ENCODE measurements around the gene HECTD4. TPM values are rescaled to one million over a fixed set of nuclear protein-coding genes. Genes with fewer than 3 reads are reported as not detected.

Gene HECTD4
- total and polyA plus RNA-seq, 2 experiments from 2014 or later: 25.7 to 36.9 TPM

GRCh38 chr12:112319395-112319794 lies 62.8 kb downstream of the HECTD4 start:
- Histone ChIP-seq H4K20me1 (replicated peaks; ENCODE audit: insufficient read depth) (0 out of 2 replicates have a peak, but pooled peaks cover 6% of the 10 kb centered on the region), H3K4me1 (ENCODE audit: insufficient read depth) (peaks cover 19% of the 10 kb centered on the region), H3K4me2 (no peak overlapping the region), H3F3A (replicated peaks; ENCODE audit: low read depth) (no peaks in the 10 kb centered on the region), H2AFZ (no peak overlapping the region), H3K36me3 (ENCODE audit: insufficient read depth) (peaks cover 1% of the 10 kb centered on the region; the same call in 1 of the 2 replicates), H3K79me2 (replicated peaks; ENCODE audit: insufficient read depth) (no peaks in the 10 kb centered on the region; the same call in 1 of the 2 replicates), H3K27ac (ENCODE audit: low read depth) (no peak overlapping the region), H3K9me2 (ENCODE audit: insufficient read depth) (no peaks in the 10 kb centered on the region), H3K4me3 (no peak overlapping the region), H3K27me3 (ENCODE audit: insufficient read depth) (no peaks in the 10 kb centered on the region)
- Mint-ChIP-seq H3K9me3 (no peaks in the 10 kb centered on the region), H3K36me3 (ENCODE audit: low read depth) (no peaks in the 10 kb centered on the region), H3K4me1 (peaks cover 23% of the 10 kb centered on the region), H3K4me3 (no peak overlapping the region), H3K27me3 (ENCODE audit: insufficient read depth, low read depth, poor library complexity) (peaks cover 2% of the 10 kb centered on the region), H3K27ac (peak overlapping the region; percentile 49; the same call in 1 of the 2 replicates)
- DNase-seq (ENCODE audit: low spot score) (no peak), ATAC-seq (no peak)
- TF ChIP-seq JUNB (IDR thresholded peaks at IDR 0.05; ENCODE audit: unreplicated experiment) (no peak), REST (IDR thresholded peaks at IDR 0.05; ENCODE audit: unreplicated experiment) (no peak), STAT1 (IDR thresholded peaks at IDR 0.05; ENCODE audit: unreplicated experiment) (no peak), NANOG (IDR thresholded peaks at IDR 0.05; ENCODE audit: borderline replicate concordance) (no peak), EZH2 (IDR thresholded peaks at IDR 0.05; ENCODE audit: low read depth, unreplicated experiment) (no peak), CREB1 (CRISPR knock-in tag; IDR thresholded peaks at IDR 0.05; ENCODE audit: low read depth) (no peak)

- DNase-seq (ENCODE audit: low spot score): no peak
- no peak overlapping the region for H3K4me3 ChIP-seq
- H3K27me3 ChIP-seq (ENCODE audit: insufficient read depth): no peaks in the 10 kb centered on the region
- no peaks in the 10 kb centered on the region for H3F3A ChIP-seq (replicated peaks; ENCODE audit: low read depth)
- peaks cover 16% of the 10 kb centered on the region for H3K4me1 Mint-ChIP-seq
- H3K36me3 ChIP-seq (ENCODE audit: insufficient read depth): peaks cover 10% of the 10 kb centered on the region; the same call in 1 of the 2 replicates
- TF ChIP-seq POLR2AphosphoS5 (IDR thresholded peaks at IDR 0.05; ENCODE audit: low read depth) (no peak), ZNF331 (CRISPR knock-in tag; IDR thresholded peaks at IDR 0.05; ENCODE audit: low read depth) (no peak), ZNF114 (CRISPR knock-in tag; IDR thresholded peaks at IDR 0.05) (no peak), STAT1 (IDR thresholded peaks at IDR 0.05; ENCODE audit: unreplicated experiment) (no peak), EZH2 (IDR thresholded peaks at IDR 0.05; ENCODE audit: low read depth, unreplicated experiment) (no peak), CREB1 (CRISPR knock-in tag; IDR thresholded peaks at IDR 0.05; ENCODE audit: low read depth) (no peak), NANOG (IDR thresholded peaks at IDR 0.05; ENCODE audit: borderline replicate concordance) (no peak), EZH2phosphoT487 (IDR thresholded peaks at IDR 0.05; ENCODE audit: unreplicated experiment) (no peak)
- H3K9me3 Mint-ChIP-seq: no peaks in the 10 kb centered on the region
- no peaks in the 10 kb centered on the region; the same call in 1 of the 2 replicates for H3K79me2 ChIP-seq (replicated peaks; ENCODE audit: insufficient read depth)
- peaks cover 12% of the 10 kb centered on the region for H3K4me1 ChIP-seq (ENCODE audit: insufficient read depth)
- no peak for ATAC-seq
- H3K27me3 Mint-ChIP-seq (ENCODE audit: insufficient read depth, low read depth, poor library complexity): peaks cover 2% of the 10 kb centered on the region
- no peak overlapping the region for H3K4me2 ChIP-seq
- no peaks in the 10 kb centered on the region for H3K36me3 Mint-ChIP-seq (ENCODE audit: low read depth)
- no peaks in the 10 kb centered on the region for H3K9me2 ChIP-seq (ENCODE audit: insufficient read depth)
- no peak overlapping the region for H3K27ac ChIP-seq (ENCODE audit: low read depth)
- H2AFZ ChIP-seq: no peak overlapping the region
- no peak overlapping the region for H3K4me3 Mint-ChIP-seq
- no peak overlapping the region for H3K27ac Mint-ChIP-seq
- 0 out of 2 replicates have a peak, but pooled peaks cover 6% of the 10 kb centered on the region for H4K20me1 ChIP-seq (replicated peaks; ENCODE audit: insufficient read depth)
These were observed 64.8 kb downstream of the HECTD4 start for GRCh38 chr12:112317481-112317880.

Measured in GM23338 (cell line).